WERI-Rb-1 (cell line): ENCODE measurements around the gene RAC2.

Experiments used
- DNase-seq: peaks from one replicate; pipeline ENCODE4 v3.0.0-alpha.2; 2020
- H3K27ac ChIP-seq: fragments of 250-450 bp; sonication (Bioruptor Pico); 2 replicates; pipeline ENCODE4 v1.5.1; 2020; ENCODE audit warnings: mild to moderate bottlenecking, moderate library complexity
- H3K27me3 ChIP-seq: fragments of 250-450 bp; sonication (Bioruptor Pico); 2 replicates; pipeline ENCODE4 v1.5.1; 2021; ENCODE audit warnings: mild to moderate bottlenecking, low read depth, moderate library complexity; ENCODE audit not compliant: insufficient read depth, severe bottlenecking
- H3K36me3 ChIP-seq: fragments of 250-450 bp; sonication (Bioruptor Pico); 2 replicates; pipeline ENCODE4 v1.5.1; 2020; ENCODE audit warnings: mild to moderate bottlenecking, moderate library complexity
- H3K4me3 ChIP-seq: 2 replicates; pipeline ENCODE4 v1.5.1; 2011; ENCODE audit warnings: low read depth, mild to moderate bottlenecking, control low read depth, low read length
- H3K9me3 ChIP-seq: fragments of 250-450 bp; sonication (Bioruptor Pico); 2 replicates; pipeline ENCODE4 v1.5.1; 2021; ENCODE audit warnings: mild to moderate bottlenecking, moderate library complexity; ENCODE audit not compliant: severe bottlenecking
- CTCF ChIP-seq: IDR thresholded peaks from 2 replicates; pipeline ENCODE4 v1.5.1; 2011; ENCODE audit warnings: low read depth, mild to moderate bottlenecking, control low read depth, inconsistent platforms, low read length

RAC2 gene

GRCh38 chr22:37269936-37270678, 26.0 kb upstream of the RAC2 start:
- no peak for DNase-seq

DNA sequence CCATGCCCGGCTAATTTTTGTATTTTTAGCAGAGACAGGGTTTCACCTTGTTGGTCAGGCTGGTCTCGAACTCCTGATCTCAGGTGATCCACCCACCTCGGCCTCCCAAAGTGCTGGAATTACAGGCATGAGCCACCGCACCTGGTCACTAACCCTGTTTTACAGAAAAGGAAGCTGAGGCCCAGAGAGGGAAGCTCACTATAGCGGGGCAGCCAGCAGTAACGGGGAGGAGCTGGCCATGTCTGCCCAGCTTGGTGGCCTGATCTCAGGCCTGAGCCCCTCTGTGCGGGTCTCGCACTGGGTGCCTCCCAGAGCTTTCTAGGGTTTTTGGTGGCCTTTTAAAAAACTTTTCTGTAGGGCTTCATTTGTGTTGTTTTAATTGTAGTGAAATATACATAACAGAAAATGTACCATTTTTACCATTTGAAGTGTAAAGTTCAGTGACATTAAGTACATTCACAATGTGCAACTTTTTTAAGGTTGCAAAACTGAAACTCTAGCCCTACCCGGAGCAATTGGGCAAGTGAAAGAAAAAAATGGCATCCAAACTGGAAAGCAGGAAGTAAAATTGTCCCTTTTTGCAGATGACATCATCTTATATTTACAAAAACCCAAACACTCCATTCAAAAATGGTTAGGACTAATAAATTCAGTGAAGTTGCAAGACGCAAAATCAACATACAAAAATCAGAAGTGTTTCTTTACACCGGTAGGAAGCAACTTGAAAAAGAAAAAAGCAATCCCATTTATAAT, 23.8 kb upstream of the RAC2 start:
- H3K4me3 ChIP-seq, result no peak overlapping the region

More at GRCh38 chr22:37269936-37270678, 26.0 kb upstream of the RAC2 start:
- Histone ChIP-seq H3K4me3 (no peak overlapping the region), H3K36me3 (no peaks in the 10 kb centered on the region), H3K9me3 (no peaks in the 10 kb centered on the region), H3K27me3 (no peaks in the 10 kb centered on the region), H3K27ac (no peak overlapping the region)
- TF ChIP-seq CTCF, result no peak

DNA sequence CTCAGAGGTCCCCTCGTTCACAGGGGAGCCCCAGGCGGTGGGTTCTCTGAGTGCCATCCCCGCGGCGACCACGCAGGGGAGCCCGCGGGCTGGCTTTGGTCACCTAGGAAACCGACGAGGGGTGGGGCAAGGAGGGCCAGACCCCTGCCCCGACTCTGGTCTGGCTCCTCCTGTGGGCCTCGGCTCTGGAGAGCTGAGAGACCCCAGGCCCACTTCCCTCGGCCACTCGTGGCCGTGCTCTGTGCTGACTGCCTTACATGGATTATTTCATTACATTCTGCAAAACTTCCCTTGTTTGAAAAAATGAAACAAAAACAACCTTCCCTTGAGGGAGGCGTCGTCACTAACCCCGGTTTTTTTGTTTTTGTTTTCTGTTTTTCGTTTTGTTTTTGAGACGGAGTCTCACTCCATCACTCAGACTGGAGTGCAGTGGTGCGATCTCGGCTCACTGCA, 23.1 kb upstream of the RAC2 start:
- Histone ChIP-seq H3K27me3 (no peaks in the 10 kb centered on the region), H3K27ac (peak overlapping the region; percentile 77), H3K9me3 (peaks cover 13% of the 10 kb centered on the region), H3K4me3 (peak overlapping the region; percentile 40), H3K36me3 (peaks cover 9% of the 10 kb centered on the region)
- DNase-seq, result peak; percentile 75
- peak; percentile 83 for TF ChIP-seq CTCF

More for the DNA sequence above, 23.8 kb upstream of the RAC2 start:
- Histone ChIP-seq H3K9me3 (peaks cover 13% of the 10 kb centered on the region), H3K27ac (peak overlapping the region; percentile 77), H3K36me3 (peaks cover 9% of the 10 kb centered on the region), H3K27me3 (no peaks in the 10 kb centered on the region)
- TF ChIP-seq CTCF, result no peak
- no peak for DNase-seq

DNA sequence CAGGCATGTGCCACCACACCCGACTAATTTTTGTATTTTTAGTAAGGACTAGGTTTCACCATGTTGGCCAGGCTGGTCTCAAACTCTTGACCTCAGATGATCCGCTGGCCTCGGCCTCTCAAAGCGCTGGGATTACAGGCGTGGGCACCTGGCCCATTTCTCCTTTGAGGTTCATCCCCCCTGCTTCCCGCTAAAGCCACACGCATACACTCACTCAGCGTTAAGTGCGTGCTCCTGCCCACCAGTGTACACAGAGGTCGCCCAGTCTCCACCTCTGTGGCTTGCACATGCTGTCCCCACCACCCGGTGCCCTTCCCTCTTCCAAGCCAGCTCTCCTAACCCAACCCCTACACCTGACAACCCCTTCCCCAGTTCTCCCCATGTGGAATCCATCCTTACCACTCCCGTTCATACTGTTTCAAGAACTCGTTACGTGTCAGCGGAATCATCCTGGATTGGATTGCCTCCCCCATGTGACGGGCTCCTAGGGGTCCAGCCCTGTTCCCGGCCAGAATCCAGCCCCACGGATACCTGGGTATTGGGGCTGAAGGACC, 22.6 kb upstream of the RAC2 start:
- peak overlapping the region; percentile 77 for H3K27ac ChIP-seq
- peak; percentile 77 for DNase-seq
- peaks cover 13% of the 10 kb centered on the region for H3K9me3 ChIP-seq
- H3K27me3 ChIP-seq, result no peaks in the 10 kb centered on the region
- no peak for TF ChIP-seq CTCF
- peak overlapping the region; percentile 40 for H3K4me3 ChIP-seq
- H3K36me3 ChIP-seq, result peaks cover 9% of the 10 kb centered on the region

- no peak overlapping the region for H3K4me3 ChIP-seq
- H3K9me3 ChIP-seq, result peaks cover 13% of the 10 kb centered on the region
- peaks cover 9% of the 10 kb centered on the region for H3K36me3 ChIP-seq
- no peak for DNase-seq
- TF ChIP-seq CTCF, result no peak
- H3K27ac ChIP-seq, result peak overlapping the region; percentile 77
- no peaks in the 10 kb centered on the region for H3K27me3 ChIP-seq
Observed at GRCh38 chr22:37263966-37264887, 20.2 kb upstream of the RAC2 start.
